LNCaP clone FGC (cell line): ENCODE results near the gene OR2S2.

Experiments
- DNase-seq: peaks from one replicate; pipeline ENCODE4 v3.0.0-alpha.2; 2011; ENCODE audit warnings: low read depth
- H3K4me3 ChIP-seq: 2 replicates; pipeline ENCODE4 v1.5.1; 2011; ENCODE audit warnings: mild to moderate bottlenecking, low read depth, low read length, control low read depth
- TF ChIP-seq, protein P1 (sequence below): IDR thresholded peaks from 2 replicates; pipeline ENCODE4 v1.5.1; 2012; ENCODE audit warnings: mild to moderate bottlenecking; ENCODE audit not compliant: control insufficient read depth, insufficient read depth; ENCODE audit errors: extremely low read depth

The OR2S2 gene

DNA sequence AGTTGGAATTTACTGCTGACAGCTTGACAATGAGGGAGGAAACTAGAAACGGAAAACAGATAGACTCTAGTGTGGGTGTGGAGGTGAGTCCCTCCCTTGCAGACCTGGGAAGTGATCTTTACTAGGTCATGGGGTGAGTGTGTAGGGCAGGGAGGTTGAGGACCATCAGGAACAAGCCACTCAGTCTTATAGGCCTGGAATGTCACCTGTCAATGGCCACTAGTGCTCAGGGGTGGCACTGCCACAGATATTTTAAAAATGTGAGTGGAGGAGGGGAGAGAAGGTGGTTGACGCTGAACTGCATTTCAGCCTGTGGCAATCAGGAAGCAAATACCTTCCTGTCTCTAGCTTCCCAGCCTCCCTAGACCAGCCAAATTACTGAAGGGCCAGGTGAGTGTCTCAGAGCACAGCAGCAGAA is 9.0 kb downstream of the OR2S2 start:
- TF ChIP-seq, protein P1, sequence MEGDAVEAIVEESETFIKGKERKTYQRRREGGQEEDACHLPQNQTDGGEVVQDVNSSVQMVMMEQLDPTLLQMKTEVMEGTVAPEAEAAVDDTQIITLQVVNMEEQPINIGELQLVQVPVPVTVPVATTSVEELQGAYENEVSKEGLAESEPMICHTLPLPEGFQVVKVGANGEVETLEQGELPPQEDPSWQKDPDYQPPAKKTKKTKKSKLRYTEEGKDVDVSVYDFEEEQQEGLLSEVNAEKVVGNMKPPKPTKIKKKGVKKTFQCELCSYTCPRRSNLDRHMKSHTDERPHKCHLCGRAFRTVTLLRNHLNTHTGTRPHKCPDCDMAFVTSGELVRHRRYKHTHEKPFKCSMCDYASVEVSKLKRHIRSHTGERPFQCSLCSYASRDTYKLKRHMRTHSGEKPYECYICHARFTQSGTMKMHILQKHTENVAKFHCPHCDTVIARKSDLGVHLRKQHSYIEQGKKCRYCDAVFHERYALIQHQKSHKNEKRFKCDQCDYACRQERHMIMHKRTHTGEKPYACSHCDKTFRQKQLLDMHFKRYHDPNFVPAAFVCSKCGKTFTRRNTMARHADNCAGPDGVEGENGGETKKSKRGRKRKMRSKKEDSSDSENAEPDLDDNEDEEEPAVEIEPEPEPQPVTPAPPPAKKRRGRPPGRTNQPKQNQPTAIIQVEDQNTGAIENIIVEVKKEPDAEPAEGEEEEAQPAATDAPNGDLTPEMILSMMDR: no peak
- DNase-seq: no peak
- no peak overlapping the region for H3K4me3 ChIP-seq

DNA sequence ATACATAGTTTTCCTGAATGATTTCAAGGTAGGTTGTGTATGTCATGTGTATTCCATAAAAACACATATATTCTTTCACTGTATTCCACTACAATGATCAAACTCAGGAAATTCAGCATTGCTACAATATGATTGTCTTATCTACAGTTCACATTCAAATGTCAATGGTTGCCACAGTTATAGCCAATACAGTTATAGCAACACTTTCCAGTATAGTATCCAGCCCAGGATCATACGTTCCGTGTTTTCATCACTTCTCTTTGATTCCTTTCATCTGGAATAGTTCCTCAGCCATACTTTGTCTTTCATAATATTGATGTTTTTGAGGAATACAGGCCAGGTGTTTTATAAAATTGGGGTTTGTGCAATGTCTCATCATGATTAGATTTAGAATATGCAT is 9.5 kb downstream of the OR2S2 start:
- H3K4me3 ChIP-seq: no peak overlapping the region
- TF ChIP-seq, protein P1: no peak
- no peak for DNase-seq

DNA sequence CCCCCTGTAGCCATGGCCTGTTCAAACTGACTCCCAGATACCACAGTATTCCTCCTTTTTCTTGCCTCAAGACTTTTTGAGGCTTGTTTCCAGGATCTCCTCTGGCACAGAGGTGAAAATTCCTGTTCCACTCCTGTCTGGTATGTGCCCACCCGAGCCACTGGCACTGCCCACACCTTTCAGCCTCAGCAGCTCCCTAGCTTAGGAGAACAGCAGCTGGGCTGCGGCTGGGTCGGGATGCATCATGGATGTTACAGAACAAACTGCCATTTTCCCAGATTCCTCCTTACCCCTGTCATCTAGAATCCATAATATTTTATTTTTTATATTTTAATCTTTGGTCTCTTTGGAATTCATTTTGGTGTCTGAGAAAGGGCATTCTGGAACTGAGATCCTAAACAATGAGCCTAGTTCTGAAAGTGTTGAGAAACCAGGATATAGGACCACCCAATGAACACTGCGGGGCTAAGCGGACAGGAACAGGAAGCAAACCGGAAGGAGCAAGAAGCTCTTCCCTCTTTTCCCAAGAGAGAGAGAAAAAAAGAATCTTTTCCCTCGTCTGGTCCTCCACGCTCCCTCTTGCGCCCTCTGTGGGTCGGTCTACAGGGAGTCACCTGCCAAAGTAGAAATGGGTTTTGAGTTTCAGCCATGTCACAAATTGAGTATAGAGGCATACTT is 12.5 kb downstream of the OR2S2 start:
- H3K4me3 ChIP-seq: peak overlapping the region; percentile 33
- TF ChIP-seq, protein P1: peak; percentile 94

DNA sequence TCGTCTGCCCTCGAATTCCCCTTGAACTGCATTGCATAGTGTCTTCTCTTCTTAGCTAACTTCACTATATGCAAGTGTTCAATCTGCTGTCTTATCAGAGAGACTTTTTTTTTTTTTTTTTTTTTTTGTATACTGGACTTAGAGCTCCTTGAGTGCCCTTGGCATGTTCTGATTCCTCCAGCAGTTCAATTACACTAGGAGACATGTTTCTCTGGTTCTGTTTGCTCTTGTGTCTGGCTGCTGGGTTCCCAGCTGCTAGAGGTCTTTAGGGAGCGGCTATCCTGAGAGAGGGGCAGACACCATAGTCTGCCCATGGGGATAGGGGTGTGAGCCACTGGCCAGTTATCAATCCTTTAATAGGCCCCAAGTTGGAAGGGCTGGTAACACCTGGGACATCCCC is 13.1 kb downstream of the OR2S2 start:
- TF ChIP-seq, protein P1: no peak
- H3K4me3 ChIP-seq: no peak overlapping the region
- no peak for DNase-seq

More for the DNA sequence above, 12.5 kb downstream of the OR2S2 start:
- DNase-seq: peak; percentile 64

DNA sequence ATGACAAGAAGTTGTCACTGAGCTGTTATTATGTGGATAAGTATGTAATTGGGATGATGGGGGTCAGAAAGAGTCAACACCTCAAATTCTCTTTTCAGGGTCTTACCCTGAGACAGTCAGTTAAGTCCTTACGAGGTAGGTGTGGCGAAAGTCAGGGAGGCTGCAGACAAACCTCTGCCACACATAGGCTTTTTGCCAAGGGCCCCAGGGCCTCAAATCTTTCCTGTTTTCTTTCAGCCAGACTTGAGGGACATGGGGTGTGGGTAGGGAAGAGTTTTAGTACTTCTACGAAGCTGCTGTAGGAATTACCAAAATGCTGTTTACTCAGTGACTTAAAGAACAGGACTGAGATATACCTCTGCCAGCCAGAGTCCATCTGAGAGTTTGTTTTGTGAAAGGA is 13.8 kb downstream of the OR2S2 start:
- no peak overlapping the region for H3K4me3 ChIP-seq
- no peak for DNase-seq
- TF ChIP-seq, protein P1: no peak

DNA sequence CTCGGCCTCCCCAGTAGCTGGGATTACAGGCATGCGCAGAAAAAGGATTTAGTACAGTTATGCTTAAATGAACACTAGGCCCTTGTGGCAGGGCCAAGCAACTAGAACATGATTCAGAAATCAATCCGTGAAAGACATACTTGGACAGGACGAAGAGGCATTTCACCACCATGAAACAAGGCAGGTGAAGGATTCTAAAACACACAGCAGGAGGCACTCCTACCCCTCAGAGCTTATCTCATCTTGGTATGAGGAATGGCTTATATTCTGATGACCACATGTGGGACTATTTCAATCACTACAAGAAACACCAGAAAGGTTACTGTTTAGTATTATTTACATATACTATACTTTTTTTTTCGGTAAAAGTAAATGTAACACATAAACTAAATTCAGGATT is 15.7 kb downstream of the OR2S2 start:
- H3K4me3 ChIP-seq: no peak overlapping the region
- DNase-seq: no peak
- TF ChIP-seq, protein P1: no peak
